Erythroblast (primary cell): ENCODE results near the gene IWS1.

ENCODE experiments used
- GATA1 ChIP-seq: IDR thresholded peaks from 2 replicates; pipeline ENCODE4 v1.6.1; 2011; ENCODE audit warnings: low read depth, mild to moderate bottlenecking, control low read depth, low read length, moderate library complexity
- POLR2A ChIP-seq: IDR thresholded peaks from 2 replicates; pipeline ENCODE4 v1.6.1; 2011; ENCODE audit warnings: mild to moderate bottlenecking, low read length

- TF ChIP-seq POLR2A: no peak
- no peak for TF ChIP-seq GATA1
Observed at GRCh38 chr2:127523269-127523939, 2.9 kb downstream of the IWS1 start.
